Adipocyte (in vitro differentiated cells): Measurements from ENCODE around the gene BBOX1.

Experiments used
- DNase-seq: peaks from one replicate; pipeline ENCODE4 v3.0.0-alpha.2; 2015; ENCODE audit warnings: low read depth
- H3K27me3 ChIP-seq: replicated peaks from 2 replicates; pipeline ENCODE4 v1.7.0; 2013; ENCODE audit warnings: mild to moderate bottlenecking, low read length, moderate library complexity; ENCODE audit not compliant: control insufficient read depth, insufficient read depth
- H3K36me3 ChIP-seq: 2 replicates; pipeline ENCODE4 v1.7.0; 2013; ENCODE audit warnings: low read length, mild to moderate bottlenecking, moderate library complexity; ENCODE audit not compliant: control insufficient read depth, insufficient read depth, severe bottlenecking
- H3K4me1 ChIP-seq: 2 replicates; pipeline ENCODE4 v1.7.0; 2013; ENCODE audit warnings: mild to moderate bottlenecking, low read length, moderate library complexity; ENCODE audit not compliant: control insufficient read depth, insufficient read depth
- H3K4me3 ChIP-seq: 2 replicates; pipeline ENCODE4 v1.7.0; 2013; ENCODE audit warnings: mild to moderate bottlenecking, low read length, moderate library complexity
- H3K9ac ChIP-seq: 2 replicates; pipeline ENCODE4 v1.7.0; 2013; ENCODE audit warnings: mild to moderate bottlenecking, low read length, moderate library complexity
- H3K9me3 ChIP-seq: 2 replicates; pipeline ENCODE4 v1.7.0; 2013; ENCODE audit warnings: mild to moderate bottlenecking, low read length, moderate library complexity; ENCODE audit not compliant: control insufficient read depth

The BBOX1 gene

GRCh38 chr11:27138716-27139115 is 98.1 kb downstream of the BBOX1 start:
- H3K9ac ChIP-seq, result no peak overlapping the region
- no peaks in the 10 kb centered on the region for H3K27me3 ChIP-seq
- no peak overlapping the region for H3K4me3 ChIP-seq
- H3K36me3 ChIP-seq, result no peaks in the 10 kb centered on the region
- H3K9me3 ChIP-seq, result peaks cover 24% of the 10 kb centered on the region
- no peaks in the 10 kb centered on the region for H3K4me1 ChIP-seq
- no peak for DNase-seq

DNA sequence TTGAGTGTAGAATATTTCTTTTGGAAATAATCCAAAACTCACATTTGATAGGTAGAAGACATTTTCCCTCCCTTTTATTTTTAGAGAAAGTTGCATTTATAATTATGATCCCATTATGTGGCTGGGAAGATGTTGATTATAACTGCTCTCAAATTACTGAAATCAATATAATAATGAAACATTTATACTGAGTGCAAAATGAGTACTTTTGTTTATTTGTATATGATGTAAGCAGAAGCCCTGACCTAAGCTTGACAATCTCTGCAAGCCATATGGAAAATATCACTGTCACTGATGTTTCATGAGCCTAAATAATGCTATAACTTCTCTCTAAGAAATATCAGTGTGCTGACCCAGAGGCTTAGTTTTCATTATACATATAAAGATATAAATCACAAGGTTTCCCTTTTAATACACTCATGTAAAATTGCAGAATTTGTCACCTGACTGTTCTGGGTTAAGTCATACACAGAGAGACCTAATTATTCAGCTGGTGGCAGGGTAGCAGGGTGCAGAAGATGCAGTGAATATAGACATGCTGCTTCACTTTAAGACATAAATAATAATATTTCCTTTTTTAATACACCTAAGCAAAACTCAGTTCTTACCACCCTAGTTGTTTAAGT is 99.2 kb downstream of the BBOX1 start:
- Histone ChIP-seq H3K4me3 (no peak overlapping the region), H3K36me3 (no peaks in the 10 kb centered on the region), H3K9me3 (peaks cover 24% of the 10 kb centered on the region), H3K9ac (no peak overlapping the region), H3K27me3 (no peaks in the 10 kb centered on the region), H3K4me1 (no peaks in the 10 kb centered on the region)
- DNase-seq, result peak; percentile 78

GRCh38 chr11:27141576-27141975 is 101.0 kb downstream of the BBOX1 start:
- H3K9me3 ChIP-seq, result peaks cover 13% of the 10 kb centered on the region
- no peaks in the 10 kb centered on the region for H3K4me1 ChIP-seq
- no peak overlapping the region for H3K9ac ChIP-seq
- DNase-seq, result no peak
- no peak overlapping the region for H3K4me3 ChIP-seq
- no peaks in the 10 kb centered on the region for H3K27me3 ChIP-seq
- no peaks in the 10 kb centered on the region for H3K36me3 ChIP-seq

DNA sequence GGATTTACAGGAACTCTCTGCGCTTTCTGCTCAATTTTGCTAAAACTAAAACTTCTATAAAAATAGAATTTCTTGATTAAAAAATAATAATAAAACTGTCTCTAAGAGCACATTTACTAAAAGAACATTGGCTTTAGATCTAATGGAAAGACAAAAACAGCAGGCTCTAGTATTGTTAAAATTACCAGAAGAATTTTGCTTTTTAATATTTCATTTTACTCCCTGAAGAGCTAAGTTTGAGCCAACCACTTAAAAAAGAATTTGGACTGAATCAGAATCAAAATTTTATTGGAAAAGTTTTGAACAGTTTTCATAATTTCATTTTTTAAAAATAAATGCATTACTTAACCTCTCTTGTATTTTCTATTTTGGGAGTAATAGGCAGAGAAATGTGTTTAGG is 107.3 kb downstream of the BBOX1 start:
- H3K4me3 ChIP-seq, result no peak overlapping the region
- H3K27me3 ChIP-seq, result no peaks in the 10 kb centered on the region
- no peak overlapping the region for H3K9ac ChIP-seq
- no peaks in the 10 kb centered on the region for H3K9me3 ChIP-seq
- H3K4me1 ChIP-seq, result no peaks in the 10 kb centered on the region
- no peaks in the 10 kb centered on the region for H3K36me3 ChIP-seq
- no peak for DNase-seq

- Histone ChIP-seq H3K36me3 (no peaks in the 10 kb centered on the region), H3K9ac (no peak overlapping the region), H3K4me3 (no peak overlapping the region), H3K4me1 (no peaks in the 10 kb centered on the region), H3K27me3 (no peaks in the 10 kb centered on the region), H3K9me3 (no peaks in the 10 kb centered on the region)
- no peak for DNase-seq
These were observed 107.9 kb downstream of the BBOX1 start for GRCh38 chr11:27148506-27148905.

DNA sequence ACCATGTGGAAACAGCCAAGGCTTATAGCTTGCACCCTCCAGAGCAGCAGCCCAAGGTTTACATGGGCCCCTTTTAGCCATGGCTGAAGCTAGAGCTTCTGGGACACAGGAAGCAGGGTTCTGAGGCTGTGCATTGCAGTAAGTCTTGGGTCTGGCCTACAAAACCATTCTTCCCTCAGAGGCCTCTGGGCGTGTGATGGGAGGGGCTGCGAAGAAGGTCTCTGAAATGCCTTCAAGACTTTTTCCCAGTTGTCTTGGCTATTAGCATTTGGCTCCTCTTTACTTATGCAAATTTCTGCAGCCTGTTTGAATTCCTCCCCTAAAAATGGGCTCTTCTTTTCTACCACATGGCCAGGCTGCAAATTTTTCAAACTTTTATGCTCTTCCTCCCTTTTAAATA is 109.5 kb downstream of the BBOX1 start:
- Histone ChIP-seq H3K9ac (no peak overlapping the region), H3K4me1 (no peaks in the 10 kb centered on the region), H3K36me3 (no peaks in the 10 kb centered on the region), H3K4me3 (no peak overlapping the region), H3K27me3 (no peaks in the 10 kb centered on the region), H3K9me3 (no peaks in the 10 kb centered on the region)
- DNase-seq, result no peak

DNA sequence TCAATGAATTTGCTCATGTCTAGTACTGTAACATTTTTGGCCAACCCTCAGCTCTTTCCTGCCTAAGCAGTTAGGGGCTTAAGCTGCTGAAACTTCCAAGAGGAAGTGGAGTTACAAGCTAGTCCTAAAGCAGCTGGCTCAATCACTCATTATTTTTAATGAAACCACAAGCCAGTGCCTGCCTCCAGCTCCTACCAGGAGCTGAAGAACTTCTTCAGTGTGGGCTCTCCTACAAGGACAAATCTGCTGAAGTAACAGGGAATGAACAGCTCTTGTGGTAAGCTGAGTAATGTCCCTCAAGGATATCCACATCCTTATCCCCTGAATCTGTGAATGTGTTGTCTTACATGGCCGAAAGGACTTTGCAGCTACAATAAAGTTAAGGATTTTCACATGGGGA is 112.5 kb downstream of the BBOX1 start:
- no peak overlapping the region for H3K4me3 ChIP-seq

DNA sequence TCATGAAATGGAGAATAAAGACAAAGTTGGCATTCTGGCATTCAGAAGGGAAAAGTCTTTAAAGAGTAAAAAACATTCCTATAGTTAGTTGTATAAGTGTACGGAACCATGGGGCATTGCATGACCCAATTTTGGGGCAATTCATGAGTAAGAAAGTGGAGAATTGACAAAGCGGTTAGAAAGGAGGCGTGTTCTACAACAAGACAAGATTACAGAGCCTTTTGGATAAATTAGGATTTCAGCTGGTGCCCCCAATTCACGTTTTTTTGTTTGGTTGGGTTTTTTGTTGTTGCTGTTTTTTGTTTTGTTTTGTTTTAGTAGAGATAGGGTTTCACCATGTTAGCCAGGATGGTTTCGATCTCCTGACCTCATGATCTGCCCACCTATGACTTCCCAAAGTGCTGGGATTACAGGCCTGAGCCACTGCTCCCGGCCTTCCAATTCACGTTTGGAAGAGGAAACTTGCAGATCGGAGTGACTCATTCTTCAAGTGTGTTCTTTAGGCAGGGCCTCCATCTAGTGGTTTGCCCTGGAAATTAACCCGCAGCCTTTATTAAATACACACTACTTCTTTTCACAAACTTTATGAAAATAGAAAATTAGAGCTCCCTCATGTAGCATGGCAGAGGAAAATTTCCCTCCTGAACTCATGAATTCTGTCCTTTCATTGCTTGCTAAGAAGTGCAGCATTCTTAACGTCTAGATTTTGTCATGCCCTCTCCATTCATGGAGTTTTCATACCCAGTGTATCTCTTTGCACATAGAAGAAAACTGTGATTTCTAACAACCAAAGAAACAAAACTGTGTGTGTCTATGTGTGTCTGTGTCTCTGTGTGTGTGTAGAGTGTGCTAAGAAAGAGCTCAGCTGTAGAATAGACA is 118.1 kb downstream of the BBOX1 start:
- Histone ChIP-seq H3K9ac (peak overlapping the region; percentile 32), H3K27me3 (no peaks in the 10 kb centered on the region), H3K9me3 (peaks cover 2% of the 10 kb centered on the region), H3K4me3 (no peak overlapping the region), H3K4me1 (peaks cover 3% of the 10 kb centered on the region), H3K36me3 (no peaks in the 10 kb centered on the region)
- DNase-seq, result peak; percentile 93

More for the DNA sequence above, 112.5 kb downstream of the BBOX1 start:
- Histone ChIP-seq H3K9ac (no peak overlapping the region), H3K27me3 (no peaks in the 10 kb centered on the region), H3K4me1 (no peaks in the 10 kb centered on the region), H3K9me3 (no peaks in the 10 kb centered on the region), H3K36me3 (no peaks in the 10 kb centered on the region)
- DNase-seq, result no peak

GRCh38 chr11:27159335-27159679 is 118.7 kb downstream of the BBOX1 start:
- H3K27me3 ChIP-seq, result no peaks in the 10 kb centered on the region
- no peaks in the 10 kb centered on the region for H3K36me3 ChIP-seq
- peaks cover 3% of the 10 kb centered on the region for H3K4me1 ChIP-seq
- H3K9me3 ChIP-seq, result peaks cover 2% of the 10 kb centered on the region
- peak overlapping the region; percentile 32 for H3K9ac ChIP-seq
- DNase-seq, result peak; percentile 23
- no peak overlapping the region for H3K4me3 ChIP-seq

DNA sequence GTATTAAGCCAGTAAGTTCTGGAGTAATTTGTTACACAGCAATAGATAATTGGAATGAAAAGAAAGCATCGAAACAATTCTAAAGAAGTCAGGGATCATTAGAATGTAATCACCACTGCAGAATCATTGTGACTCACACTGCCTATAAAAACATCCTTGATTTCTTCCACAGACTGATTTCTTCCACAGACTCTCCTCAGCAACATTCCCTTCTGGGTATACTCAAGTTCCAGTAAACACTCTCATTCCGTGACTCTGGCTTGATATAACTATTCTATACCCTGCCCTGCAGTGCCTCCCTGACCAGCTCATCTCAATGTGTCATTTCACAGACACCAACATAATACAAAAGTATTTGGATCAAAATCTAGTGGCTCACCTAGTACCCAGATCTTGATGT is 120.5 kb downstream of the BBOX1 start:
- Histone ChIP-seq H3K36me3 (no peaks in the 10 kb centered on the region), H3K4me3 (no peak overlapping the region), H3K27me3 (no peaks in the 10 kb centered on the region), H3K9me3 (peaks cover 2% of the 10 kb centered on the region), H3K4me1 (peaks cover 3% of the 10 kb centered on the region), H3K9ac (no peak overlapping the region)
- no peak for DNase-seq

- Histone ChIP-seq H3K4me3 (no peak overlapping the region), H3K9me3 (peaks cover 2% of the 10 kb centered on the region), H3K27me3 (no peaks in the 10 kb centered on the region), H3K36me3 (no peaks in the 10 kb centered on the region), H3K4me1 (peaks cover 3% of the 10 kb centered on the region), H3K9ac (no peak overlapping the region)
- DNase-seq, result no peak
These were observed 121.6 kb downstream of the BBOX1 start for GRCh38 chr11:27162237-27162636.
